ENCODE data around the gene SHE. TPM values are rescaled to one million over a fixed set of nuclear protein-coding genes. Genes with fewer than 3 reads are reported as not detected.

SHE gene
- total and polyA plus RNA-seq, 9 donors: 4.3 to 20.5 (median 9.0) TPM

GRCh38 chr1:154446789-154447188 is 55.4 kb downstream of the SHE start:
- Histone ChIP-seq H3K27ac (no peak overlapping the region), H3K4me1 (ENCODE audit: insufficient read depth) (peaks cover 2% of the 10 kb centered on the region), H3K9me3 (no peaks in the 10 kb centered on the region), H3K36me3 (no peaks in the 10 kb centered on the region), H3K27me3 (no peaks in the 10 kb centered on the region), H3K4me3 (no peak overlapping the region)
- no peak for DNase-seq
- intact Hi-C loops (cut with DNase I): no loop called here
- no peak for TF ChIP-seq EP300 (IDR thresholded peaks at IDR 0.05)
- no peak for TF ChIP-seq POLR2A (IDR thresholded peaks at IDR 0.05)
- TF ChIP-seq CTCF (IDR thresholded peaks at IDR 0.05): no peak
- 88 to 91% (median 90%) methylated on average over 6 of the region's 6 CpGs for WGBS, 3 donors

GRCh38 chr1:154446292-154446691 is 55.9 kb downstream of the SHE start:
- Histone ChIP-seq H3K27me3 (no peaks in the 10 kb centered on the region), H3K4me1 (ENCODE audit: insufficient read depth) (peaks cover 2% of the 10 kb centered on the region), H3K36me3 (no peaks in the 10 kb centered on the region), H3K27ac (peak overlapping the region in 1 of 2 donors; percentile 55), H3K4me3 (no peak overlapping the region), H3K9me3 (no peaks in the 10 kb centered on the region)
- WGBS, 3 donors: 6 to 33% (median 18%) methylated on average over 10 of the region's 10 CpGs
- intact Hi-C loops (cut with DNase I): no loop called here
- TF ChIP-seq CTCF (IDR thresholded peaks at IDR 0.05) (no peak), EP300 (IDR thresholded peaks at IDR 0.05) (no peak), POLR2A (IDR thresholded peaks at IDR 0.05) (no peak)
- peak; percentile 60 to 77 (median 62) for DNase-seq

- Histone ChIP-seq H3K9me3 (no peaks in the 10 kb centered on the region), H3K27me3 (no peaks in the 10 kb centered on the region), H3K4me1 (ENCODE audit: insufficient read depth) (peaks cover 2% of the 10 kb centered on the region), H3K27ac (no peak overlapping the region), H3K4me3 (no peak overlapping the region), H3K36me3 (no peaks in the 10 kb centered on the region)
- intact Hi-C loops (cut with DNase I): no loop called here
- DNase-seq: no peak
- TF ChIP-seq CTCF (IDR thresholded peaks at IDR 0.05) (no peak), EP300 (IDR thresholded peaks at IDR 0.05) (no peak)
- WGBS, 3 donors: 68 to 77% (median 75%) methylated on average over 7 of the region's 7 CpGs
These were observed 57.2 kb downstream of the SHE start for GRCh38 chr1:154445040-154445472.

GRCh38 chr1:154443274-154444013 is 58.8 kb downstream of the SHE start:
- WGBS, 3 donors: 78 to 82% (median 81%) methylated on average over 8 of the region's 8 CpGs
- Histone ChIP-seq H3K9me3 (no peaks in the 10 kb centered on the region), H3K27ac (no peak overlapping the region), H3K27me3 (no peaks in the 10 kb centered on the region), H3K4me3 (no peak overlapping the region), H3K4me1 (ENCODE audit: insufficient read depth) (peaks cover 2% of the 10 kb centered on the region), H3K36me3 (no peaks in the 10 kb centered on the region)
- TF ChIP-seq EP300 (IDR thresholded peaks at IDR 0.05) (no peak), CTCF (IDR thresholded peaks at IDR 0.05) (no peak), POLR2A (IDR thresholded peaks at IDR 0.05) (no peak)
- intact Hi-C loops (cut with DNase I): no loop called here
- DNase-seq: no peak
